Kidney (tissue), 14 donors: ENCODE measurements around the gene UBL4B. TPM values are rescaled to one million over a fixed set of nuclear protein-coding genes. Genes with fewer than 3 reads are reported as not detected.
A peak's percentile ranks its signal among the peaks of the same experiment; 100 is the strongest.

ENCODE experiments used
- DNase-seq, 5 donors: peaks; one replicate each; pipeline ENCODE4 v3.0.0-alpha.2; 2013 to 2020
- FAIRE-seq: peaks from 2 replicates; lab custom pipeline; 2012; peaks lifted over from hg19 to GRCh38; lab: Jason Lieb, UNC
- H3K27ac ChIP-seq, 2 donors: one replicate each; pipeline ENCODE4 v1.7.0; 2013; ENCODE audit warnings: low read depth in 2 of 2, low read length in 2 of 2, inconsistent platforms in 1 of 2
- H3K27me3 ChIP-seq: one replicate; pipeline ENCODE4 v1.7.1; 2013; ENCODE audit warnings: low read length, inconsistent platforms; ENCODE audit not compliant: control insufficient read depth, insufficient read depth
- H3K36me3 ChIP-seq, 3 donors: one replicate each; pipeline versions ENCODE4 v1.7.0 to v1.7.1; 2013; ENCODE audit warnings: low read length in 3 of 3, control low read depth in 1 of 3, inconsistent platforms in 1 of 3; ENCODE audit not compliant: insufficient read depth in 3 of 3, control insufficient read depth in 2 of 3
- H3K4me1 ChIP-seq, 3 donors: one replicate each; pipeline versions ENCODE4 v1.7.0 to v1.7.1; 2013; ENCODE audit warnings: low read length in 3 of 3, inconsistent platforms in 1 of 3, low read depth in 1 of 3; ENCODE audit not compliant: control insufficient read depth in 2 of 3, insufficient read depth in 2 of 3
- H3K4me3 ChIP-seq, 3 donors: one replicate each; pipeline versions ENCODE4 v1.7.0 to v1.8.1; 2013; ENCODE audit warnings: low read length in 3 of 3, control low read depth in 1 of 3, inconsistent platforms in 1 of 3
- H3K9ac ChIP-seq, 3 donors: one replicate each; pipeline versions ENCODE4 v1.7.0 to v1.7.1; 2013; ENCODE audit warnings: low read length in 3 of 3, control low read depth in 1 of 3, inconsistent platforms in 1 of 3
- H3K9me3 ChIP-seq, 3 donors: one replicate each; pipeline versions ENCODE4 v1.7.0 to v1.7.1; 2013; ENCODE audit warnings: low read length in 3 of 3, control low read depth in 1 of 3, inconsistent platforms in 1 of 3; ENCODE audit not compliant: control insufficient read depth in 2 of 3, insufficient read depth in 1 of 3
- intact Hi-C: fragments of 100-400 bp; cut with DNase I; formaldehyde crosslinking; loops from one replicate; pipeline ENCODE4 v1.11.1; 2022
- polyA plus RNA-seq: library from polyadenylated mRNA; stranded (reverse); fragments of 350-450 nt; fragmentation: Illumina TruSeq; extraction: RNeasy Lipid Tissue Mini Kit (QIAGEN cat#74804); gene quantifications from one replicate; pipeline ENCODE4 v1.2.3, GENCODE V29; 2014; ENCODE audit warnings: low read depth, low replicate concordance; ENCODE audit not compliant: insufficient read depth
- total RNA-seq: library from RNA; stranded (reverse); fragmentation: NEBNext Ultra II Directional; extraction: Animal tissue kit (Norgen Biotek cat#: 25700); gene quantifications from one replicate; pipeline ENCODE4 v1.2.1, GENCODE V29; 2021
- TF ChIP-seq, protein P1 (sequence below): IDR thresholded peaks from 3 replicates; pipeline ENCODE4 v1.5.1; 2012; ENCODE audit warnings: mild to moderate bottlenecking, moderate library complexity, borderline replicate concordance; ENCODE audit not compliant: insufficient read depth; ENCODE audit errors: extremely low read depth
- donor health status: control.
- donor health status: control.
- donor health status: control.
- donor health status: control.
- donor health status: control.
- donor health status: DM: yes; HTN: yes; CAD: no.
- donor health status: Normal renal cell carcinoma (clear cell type).

Gene UBL4B
- total and polyA plus RNA-seq, 2 donors from 2014 or later = not detected

DNA sequence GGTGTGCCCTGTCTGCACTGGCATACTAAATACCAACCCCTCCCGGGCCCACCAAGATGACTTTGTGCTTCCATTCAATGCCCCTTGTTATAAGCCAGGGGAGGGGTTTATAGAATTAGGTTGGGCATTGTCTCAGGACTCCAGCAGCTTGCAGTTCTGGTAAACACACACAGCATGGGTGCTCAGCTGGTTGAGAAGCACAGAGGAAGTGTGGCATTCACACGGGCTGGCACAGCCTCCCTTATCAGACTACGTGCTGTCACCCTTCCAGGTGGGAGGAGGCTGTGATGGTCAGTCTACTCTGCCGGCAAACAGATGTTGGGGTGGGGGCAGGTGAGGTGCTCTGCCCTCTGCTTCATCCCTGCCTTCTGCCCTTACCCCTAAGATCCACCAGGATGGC, 23.0 kb downstream of the UBL4B start:
- Histone ChIP-seq H3K36me3 (no peaks in the 10 kb centered on the region), H3K27me3 (peaks cover 21% of the 10 kb centered on the region), H3K9me3 (no peaks in the 10 kb centered on the region), H3K4me3 (no peak overlapping the region), H3K4me1 (no peaks in the 10 kb centered on the region), H3K27ac (no peak overlapping the region), H3K9ac (no peak overlapping the region)
- FAIRE-seq (no peak), DNase-seq (no peak)
- intact Hi-C loops = no loop called here
- TF ChIP-seq, protein P1, sequence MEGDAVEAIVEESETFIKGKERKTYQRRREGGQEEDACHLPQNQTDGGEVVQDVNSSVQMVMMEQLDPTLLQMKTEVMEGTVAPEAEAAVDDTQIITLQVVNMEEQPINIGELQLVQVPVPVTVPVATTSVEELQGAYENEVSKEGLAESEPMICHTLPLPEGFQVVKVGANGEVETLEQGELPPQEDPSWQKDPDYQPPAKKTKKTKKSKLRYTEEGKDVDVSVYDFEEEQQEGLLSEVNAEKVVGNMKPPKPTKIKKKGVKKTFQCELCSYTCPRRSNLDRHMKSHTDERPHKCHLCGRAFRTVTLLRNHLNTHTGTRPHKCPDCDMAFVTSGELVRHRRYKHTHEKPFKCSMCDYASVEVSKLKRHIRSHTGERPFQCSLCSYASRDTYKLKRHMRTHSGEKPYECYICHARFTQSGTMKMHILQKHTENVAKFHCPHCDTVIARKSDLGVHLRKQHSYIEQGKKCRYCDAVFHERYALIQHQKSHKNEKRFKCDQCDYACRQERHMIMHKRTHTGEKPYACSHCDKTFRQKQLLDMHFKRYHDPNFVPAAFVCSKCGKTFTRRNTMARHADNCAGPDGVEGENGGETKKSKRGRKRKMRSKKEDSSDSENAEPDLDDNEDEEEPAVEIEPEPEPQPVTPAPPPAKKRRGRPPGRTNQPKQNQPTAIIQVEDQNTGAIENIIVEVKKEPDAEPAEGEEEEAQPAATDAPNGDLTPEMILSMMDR = no peak

DNA sequence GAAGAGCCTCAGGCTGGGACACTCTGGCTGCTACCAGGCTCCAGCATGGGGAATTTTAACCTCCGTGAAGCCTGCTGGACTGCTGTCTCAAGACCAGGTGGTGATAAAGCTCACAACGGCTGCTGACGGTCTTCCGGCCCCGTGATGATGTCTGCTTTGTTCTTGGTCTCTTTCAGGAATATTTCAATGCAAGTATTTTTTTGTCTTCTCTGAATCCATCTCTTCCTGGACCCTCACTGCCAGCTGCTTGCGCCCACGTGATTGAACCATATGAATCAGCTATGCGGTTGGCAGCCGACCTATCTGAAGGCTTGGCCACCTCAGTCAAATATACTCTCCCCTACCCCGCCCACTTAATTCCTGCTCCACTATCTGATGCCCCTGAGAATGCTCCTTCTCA, 23.4 kb downstream of the UBL4B start:
- H3K9me3 ChIP-seq = no peaks in the 10 kb centered on the region
- H3K27ac ChIP-seq = no peak overlapping the region
- peaks cover 21% of the 10 kb centered on the region for H3K27me3 ChIP-seq
- H3K4me1 ChIP-seq = no peaks in the 10 kb centered on the region
- H3K9ac ChIP-seq = no peak overlapping the region
- no peaks in the 10 kb centered on the region for H3K36me3 ChIP-seq
- DNase-seq = no peak
- no peak overlapping the region for H3K4me3 ChIP-seq
- TF ChIP-seq, protein P1 = no peak
- FAIRE-seq = no peak
- intact Hi-C loops = no loop called here

DNA sequence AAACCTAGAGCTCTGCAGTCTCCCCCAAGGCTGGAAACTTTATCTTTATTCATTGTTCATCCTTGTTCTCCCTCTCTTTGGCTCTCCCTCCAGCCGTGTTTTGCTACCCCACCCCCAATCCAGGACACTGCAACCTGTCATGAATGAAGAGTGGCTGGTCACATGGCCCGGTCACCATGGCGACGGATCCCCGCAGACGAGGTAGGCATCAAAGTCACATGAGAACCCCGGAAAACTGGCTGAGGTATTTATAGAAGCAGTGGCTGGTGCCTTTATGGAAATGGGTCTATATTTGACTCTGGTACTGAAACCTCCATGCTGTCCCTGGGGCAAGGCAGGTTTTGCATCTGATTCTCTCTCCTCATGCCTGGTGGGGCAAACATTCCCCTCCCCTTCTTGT, 24.7 kb downstream of the UBL4B start:
- intact Hi-C loops = no loop called here

More for the DNA sequence above, 24.7 kb downstream of the UBL4B start:
- Histone ChIP-seq H3K27ac (no peak overlapping the region), H3K4me1 (no peaks in the 10 kb centered on the region), H3K4me3 (no peak overlapping the region), H3K9me3 (no peaks in the 10 kb centered on the region), H3K9ac (no peak overlapping the region), H3K36me3 (no peaks in the 10 kb centered on the region), H3K27me3 (peaks cover 14% of the 10 kb centered on the region)
- FAIRE-seq (no peak), DNase-seq (peak in 4 of 5 donors; percentile 49 to 76 (median 62))
- TF ChIP-seq, protein P1 = no peak
